Measurements from ENCODE around the gene RAP1A. TPM values are rescaled to one million over a fixed set of nuclear protein-coding genes. Genes with fewer than 3 reads are reported as not detected.
"Not testable (repeated sequence)": the region's sequence is repeated elsewhere in the genome, so short reads cannot be mapped to it uniquely, and the experiment has no call there.

The RAP1A gene
- total RNA-seq, 3 donors from 2014 or later = 169 to 182 (median 171) TPM

DNA sequence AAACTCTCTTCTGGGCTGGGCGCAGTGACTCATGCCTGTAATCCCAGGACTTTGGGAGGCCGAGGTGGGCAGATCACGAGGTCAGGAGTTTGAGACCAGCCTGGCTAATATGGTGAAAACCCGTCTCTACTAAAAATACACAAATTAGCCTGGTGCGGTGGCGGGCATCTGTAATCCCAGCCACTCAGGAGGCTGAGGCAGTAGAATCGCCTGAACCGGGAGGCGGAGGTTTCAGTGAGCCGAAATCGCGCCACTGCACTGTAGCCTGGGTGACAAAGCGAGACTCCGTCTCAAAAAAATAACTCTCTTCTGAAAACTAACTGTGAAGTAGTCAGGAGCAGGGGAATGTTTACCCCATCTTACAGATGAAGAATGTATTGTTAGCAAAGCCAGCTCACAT is 122.7 kb downstream of the RAP1A start:
- peaks cover 35% of the 10 kb centered on the region for H3K27me3 Mint-ChIP-seq (ENCODE audit: low read depth)
- H3K4me3 Mint-ChIP-seq; H3K36me3 Mint-ChIP-seq (ENCODE audit: insufficient read depth); H3K9me3 Mint-ChIP-seq; ATAC-seq; DNase-seq: not testable (repeated sequence)
- peaks cover 17% of the 10 kb centered on the region for H3K4me1 Mint-ChIP-seq (ENCODE audit: low read depth)

DNA sequence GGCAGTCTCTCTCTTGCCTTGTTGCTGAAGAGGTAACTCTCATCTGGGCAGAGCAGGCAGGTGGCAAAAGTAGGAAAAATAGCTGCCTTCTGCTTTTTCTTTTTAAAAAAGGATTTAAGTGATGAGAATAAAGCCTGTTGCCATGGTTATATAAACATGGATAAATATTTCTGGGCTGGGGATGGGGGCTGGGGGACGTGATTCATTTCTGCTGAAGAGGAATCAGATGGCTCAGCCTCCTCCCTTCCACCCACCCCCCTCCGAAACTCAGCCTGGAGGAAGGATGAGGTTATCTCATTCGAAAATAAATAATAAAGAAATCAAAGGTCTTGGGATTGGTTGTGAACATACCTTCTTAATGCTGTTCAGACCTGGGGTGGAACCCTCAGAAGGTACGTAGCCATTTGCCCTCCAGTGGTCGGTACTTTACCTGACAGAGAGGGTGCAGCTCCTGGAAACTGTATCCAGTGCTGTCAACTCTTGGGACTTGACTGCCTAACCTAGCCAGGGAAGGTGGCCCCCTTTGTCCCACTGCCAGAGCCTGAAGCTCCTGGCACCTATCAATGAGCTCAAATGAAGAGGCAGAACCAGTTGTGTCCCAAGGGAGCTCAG is 123.5 kb downstream of the RAP1A start:
- no peak overlapping the region for H3K4me3 Mint-ChIP-seq
- no peaks in the 10 kb centered on the region for H3K9me3 Mint-ChIP-seq
- H3K4me1 Mint-ChIP-seq (ENCODE audit: low read depth) = peaks cover 10% of the 10 kb centered on the region
- DNase-seq (no peak), ATAC-seq (no peak)
- peaks cover 27% of the 10 kb centered on the region for H3K27me3 Mint-ChIP-seq (ENCODE audit: low read depth)
- H3K36me3 Mint-ChIP-seq (ENCODE audit: insufficient read depth) = no peaks in the 10 kb centered on the region

DNA sequence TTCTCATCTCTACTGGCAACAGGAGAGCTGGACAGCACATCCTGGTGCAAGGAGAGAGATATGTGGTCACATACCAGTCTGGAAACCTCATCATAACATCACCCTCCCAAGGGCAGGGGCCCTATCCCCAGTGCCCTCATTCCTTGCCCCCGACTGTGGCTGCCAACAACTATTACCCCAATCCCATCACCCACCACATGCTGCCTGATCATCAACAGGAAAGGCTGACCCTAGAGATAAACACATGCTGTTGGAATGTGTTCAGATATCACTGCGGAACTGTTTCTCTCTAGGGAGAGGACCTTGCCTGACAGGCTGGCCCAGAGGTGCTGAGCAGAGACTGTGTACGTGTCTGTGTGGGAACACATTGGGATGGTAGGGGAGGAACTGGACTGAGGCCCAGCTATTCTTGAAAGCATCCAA is 124.1 kb downstream of the RAP1A start:
- no peaks in the 10 kb centered on the region for H3K9me3 Mint-ChIP-seq
- H3K27me3 Mint-ChIP-seq (ENCODE audit: low read depth) = peaks cover 26% of the 10 kb centered on the region
- H3K36me3 Mint-ChIP-seq (ENCODE audit: insufficient read depth) = no peaks in the 10 kb centered on the region
- no peak overlapping the region for H3K4me3 Mint-ChIP-seq
- ATAC-seq = no peak
- no peak for DNase-seq
- peaks cover 7% of the 10 kb centered on the region for H3K4me1 Mint-ChIP-seq (ENCODE audit: low read depth)

DNA sequence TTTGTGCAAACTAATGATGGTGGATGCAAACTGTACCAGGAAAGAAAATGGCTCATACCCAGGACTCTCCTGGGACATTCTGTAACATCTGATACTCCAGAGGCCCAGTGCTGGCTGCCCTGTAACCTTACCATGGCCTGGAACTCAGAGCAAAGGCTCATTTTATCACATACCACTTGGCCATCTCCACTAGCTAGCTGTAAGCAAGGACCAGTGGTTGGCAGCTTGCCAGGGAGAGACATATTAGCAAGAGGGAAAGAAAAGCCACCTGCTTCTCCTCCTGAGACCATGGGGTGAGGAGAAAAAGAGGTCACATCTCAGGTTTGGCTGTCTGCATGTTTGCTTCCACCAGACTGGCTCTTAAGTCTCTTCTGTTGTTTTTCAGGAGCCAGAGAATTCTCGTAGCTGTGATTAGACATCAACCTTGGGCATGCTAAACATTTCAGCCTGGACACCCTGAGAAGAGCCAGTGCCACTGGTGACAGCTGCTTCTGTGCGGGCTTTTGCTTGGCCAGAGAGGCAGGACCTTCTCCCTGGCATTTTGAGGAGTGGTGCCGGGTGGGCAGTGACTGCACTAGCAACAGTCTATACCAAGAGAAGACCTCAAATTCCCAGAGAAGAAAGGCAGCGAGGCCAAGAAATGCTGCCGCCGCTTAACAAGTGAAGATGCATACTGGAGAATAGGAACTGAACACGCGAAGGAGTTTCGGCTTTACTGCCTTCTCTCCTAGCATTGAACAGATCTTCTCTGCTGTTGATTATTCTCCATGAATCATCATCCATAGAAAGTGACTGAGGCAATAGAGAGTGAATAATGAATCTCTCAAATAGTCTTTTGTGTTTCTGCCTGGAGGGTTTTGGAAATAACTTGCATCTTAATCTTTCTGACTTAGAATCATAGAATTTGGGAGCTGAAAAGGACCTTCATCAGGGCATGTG is 126.4 kb downstream of the RAP1A start:
- Mint-ChIP-seq H3K4me3 (no peak overlapping the region), H3K36me3 (ENCODE audit: insufficient read depth) (no peaks in the 10 kb centered on the region), H3K4me1 (ENCODE audit: low read depth) (peaks cover under 1% of the 10 kb centered on the region), H3K9me3 (no peaks in the 10 kb centered on the region), H3K27me3 (ENCODE audit: low read depth) (peaks cover 15% of the 10 kb centered on the region)
- ATAC-seq = no peak
- no peak for DNase-seq

DNA sequence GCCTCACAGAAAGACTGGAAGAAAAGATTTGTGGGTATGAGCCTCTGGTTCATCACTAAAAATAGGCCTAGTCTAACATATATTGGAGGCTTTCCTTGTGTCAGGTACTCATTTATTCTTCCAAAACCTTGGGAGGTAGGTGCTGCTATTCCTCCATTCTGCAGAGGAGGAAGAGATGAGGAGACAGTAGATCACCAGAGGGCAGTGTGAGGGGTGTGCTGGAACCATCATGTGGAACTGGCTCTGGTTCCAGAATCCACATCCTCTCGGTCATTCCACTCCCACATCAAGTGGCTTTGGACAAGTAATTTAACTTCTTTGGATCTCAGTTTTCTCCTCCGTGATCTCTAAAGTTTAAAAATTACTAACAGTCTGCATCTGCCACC is 127.0 kb downstream of the RAP1A start:
- Mint-ChIP-seq H3K27me3 (ENCODE audit: low read depth) (peaks cover 9% of the 10 kb centered on the region), H3K36me3 (ENCODE audit: insufficient read depth) (no peaks in the 10 kb centered on the region), H3K4me3 (no peak overlapping the region), H3K4me1 (ENCODE audit: low read depth) (no peaks in the 10 kb centered on the region), H3K9me3 (no peaks in the 10 kb centered on the region)
- ATAC-seq (no peak), DNase-seq (no peak)

DNA sequence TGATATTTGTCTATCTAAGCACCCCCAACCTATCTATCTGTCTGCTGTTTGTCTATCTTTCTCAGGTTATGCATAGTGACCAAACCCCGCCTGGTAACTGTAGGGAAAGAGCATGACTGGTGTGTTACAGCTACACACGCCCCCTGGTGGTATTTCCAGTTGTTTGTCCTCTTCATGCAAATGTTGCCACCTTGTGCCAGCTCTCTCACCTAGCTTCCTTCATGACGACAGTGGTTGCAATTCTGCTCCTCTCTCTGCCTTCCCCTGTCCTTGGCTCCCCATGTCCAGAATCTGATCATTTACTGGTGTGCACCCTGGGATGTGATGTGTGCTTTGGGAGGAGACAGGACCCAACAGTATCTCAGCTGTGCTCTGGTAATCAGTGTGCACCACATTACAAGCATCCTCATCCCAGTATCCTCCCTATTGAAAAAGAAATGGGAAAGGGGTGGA is 127.7 kb downstream of the RAP1A start:
- no peaks in the 10 kb centered on the region for H3K36me3 Mint-ChIP-seq (ENCODE audit: insufficient read depth)
- peak; percentile 86 to 89 for ATAC-seq
- H3K4me3 Mint-ChIP-seq = no peak overlapping the region

DNA sequence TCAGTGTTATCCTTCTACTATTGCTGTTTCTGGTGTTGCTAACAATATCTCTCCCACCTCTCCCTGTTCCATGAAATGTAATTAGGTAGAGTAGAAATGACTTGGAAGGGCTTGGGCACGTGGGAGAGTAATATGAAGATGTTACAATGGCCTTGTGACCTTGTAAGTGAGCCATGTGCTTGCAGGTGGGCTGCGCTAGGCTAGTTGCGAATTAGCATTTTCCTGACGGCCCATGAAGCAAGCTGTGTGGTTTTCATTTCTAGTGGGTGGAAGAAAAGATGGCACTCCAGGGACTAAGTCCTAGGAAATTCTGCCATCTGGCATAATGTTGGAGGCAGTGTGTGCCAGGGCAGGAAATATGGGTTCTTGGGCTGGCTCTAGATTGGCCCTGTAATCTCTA is 128.4 kb downstream of the RAP1A start:
- H3K4me1 Mint-ChIP-seq (ENCODE audit: low read depth) = no peaks in the 10 kb centered on the region
- no peak for ATAC-seq
- H3K27me3 Mint-ChIP-seq (ENCODE audit: low read depth) = peaks cover 2% of the 10 kb centered on the region
- no peaks in the 10 kb centered on the region for H3K9me3 Mint-ChIP-seq
- DNase-seq = no peak
- no peaks in the 10 kb centered on the region for H3K36me3 Mint-ChIP-seq (ENCODE audit: insufficient read depth)
- no peak overlapping the region for H3K4me3 Mint-ChIP-seq

More for the DNA sequence above, 127.7 kb downstream of the RAP1A start:
- Mint-ChIP-seq H3K9me3 (no peaks in the 10 kb centered on the region), H3K27me3 (ENCODE audit: low read depth) (peaks cover 4% of the 10 kb centered on the region), H3K4me1 (ENCODE audit: low read depth) (no peaks in the 10 kb centered on the region)
- DNase-seq = peak; percentile 57

DNA sequence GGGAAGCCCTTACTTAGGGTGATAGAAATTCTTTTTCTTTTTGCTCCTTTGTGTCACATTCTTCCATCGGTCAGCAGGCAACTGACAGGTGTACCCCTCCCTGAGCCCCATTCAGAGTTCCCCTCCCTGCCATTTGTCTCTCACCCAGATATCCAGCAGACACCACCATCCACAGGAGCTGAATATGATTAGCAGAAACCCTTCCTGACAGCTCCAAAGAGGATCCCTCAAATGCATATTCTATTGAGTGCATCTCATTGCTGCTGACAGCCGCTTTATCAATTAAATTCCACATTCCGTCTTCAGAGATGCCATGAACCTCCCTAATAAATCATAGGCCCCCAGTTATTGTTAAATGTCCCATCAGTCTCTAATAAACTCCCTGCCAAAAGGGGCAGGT is 130.0 kb downstream of the RAP1A start:
- H3K36me3 Mint-ChIP-seq (ENCODE audit: insufficient read depth) = no peaks in the 10 kb centered on the region
- no peak for ATAC-seq
- no peak for DNase-seq
- no peak overlapping the region for H3K4me3 Mint-ChIP-seq
- no peaks in the 10 kb centered on the region for H3K27me3 Mint-ChIP-seq (ENCODE audit: low read depth)
- peaks cover 8% of the 10 kb centered on the region for H3K4me1 Mint-ChIP-seq (ENCODE audit: low read depth)
- H3K9me3 Mint-ChIP-seq = no peaks in the 10 kb centered on the region

DNA sequence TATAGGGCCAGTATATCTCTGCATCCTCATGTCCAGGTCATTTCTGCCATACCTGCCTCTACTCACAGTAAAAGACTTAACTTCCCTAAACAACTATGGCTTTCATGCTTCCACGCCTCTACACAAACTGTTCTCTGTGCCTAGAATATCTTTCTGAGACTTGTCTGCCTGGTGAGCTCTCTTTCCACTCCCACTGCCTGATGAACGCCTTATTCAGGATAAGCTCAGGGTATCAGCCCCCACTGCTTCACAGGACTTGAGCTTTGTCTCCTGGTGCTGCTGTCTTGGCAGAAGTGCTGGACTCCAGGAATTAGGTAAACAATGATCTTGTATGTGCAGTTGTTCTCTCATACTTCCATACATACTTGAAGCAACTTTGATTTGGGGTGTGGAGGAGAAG is 131.3 kb downstream of the RAP1A start:
- DNase-seq (no peak), ATAC-seq (no peak)
- Mint-ChIP-seq H3K9me3 (no peaks in the 10 kb centered on the region), H3K4me3 (no peak overlapping the region), H3K4me1 (ENCODE audit: low read depth) (peaks cover 15% of the 10 kb centered on the region), H3K27me3 (ENCODE audit: low read depth) (no peaks in the 10 kb centered on the region), H3K36me3 (ENCODE audit: insufficient read depth) (no peaks in the 10 kb centered on the region)

DNA sequence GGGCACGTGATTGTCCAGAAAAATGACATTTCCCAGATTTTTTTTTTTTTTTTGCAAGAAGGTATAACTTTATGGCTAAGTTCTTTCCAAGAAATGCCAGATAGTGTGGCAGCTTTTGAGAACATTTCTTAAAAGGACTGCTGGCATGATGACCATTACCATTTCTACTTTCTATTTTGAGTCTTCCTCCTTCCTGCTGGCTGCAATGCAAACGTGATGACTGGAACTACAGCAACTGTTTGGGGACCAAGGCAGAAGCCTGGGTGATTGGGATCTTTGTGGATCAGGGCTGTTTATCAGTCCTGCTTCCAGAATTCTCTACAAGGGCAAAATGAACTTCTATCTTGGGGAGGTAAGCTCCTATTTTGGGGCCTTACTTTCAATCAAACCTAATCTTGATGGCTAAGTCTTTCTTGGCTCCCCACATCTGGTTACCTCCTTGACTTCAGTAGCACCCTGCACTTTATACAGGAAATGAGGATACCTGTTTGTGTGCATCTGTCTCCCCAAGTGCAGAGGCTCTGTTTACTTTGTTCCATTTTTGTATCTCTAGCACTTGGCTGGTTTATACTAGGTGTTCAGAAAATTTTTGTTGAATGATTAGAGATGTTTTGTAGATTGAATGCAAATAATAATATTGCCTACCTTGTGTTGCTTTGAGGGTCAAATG is 132.5 kb downstream of the RAP1A start:
- H3K27me3 Mint-ChIP-seq (ENCODE audit: low read depth) = no peaks in the 10 kb centered on the region
- no peaks in the 10 kb centered on the region for H3K36me3 Mint-ChIP-seq (ENCODE audit: insufficient read depth)
- ATAC-seq = no peak
- H3K4me3 Mint-ChIP-seq = no peak overlapping the region
- DNase-seq = no peak
- H3K9me3 Mint-ChIP-seq = no peaks in the 10 kb centered on the region
- H3K4me1 Mint-ChIP-seq (ENCODE audit: low read depth) = peaks cover 22% of the 10 kb centered on the region

DNA sequence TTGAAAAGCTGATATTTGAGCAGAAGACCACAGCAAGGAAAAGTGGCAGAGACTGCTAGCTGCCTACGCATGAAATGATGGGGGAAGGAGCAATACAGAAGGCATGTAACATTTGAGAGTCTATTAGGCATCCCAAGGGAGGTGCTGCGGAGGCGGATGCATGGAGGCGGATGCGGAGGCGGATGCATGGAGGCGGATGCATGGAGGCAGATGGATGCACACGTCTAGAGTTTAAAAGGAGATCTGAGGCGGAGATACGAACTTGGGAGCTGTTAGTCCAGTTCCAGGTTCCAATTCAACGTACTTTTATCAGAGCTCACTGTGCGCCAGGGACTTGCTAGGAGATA is 135.4 kb downstream of the RAP1A start:
- Mint-ChIP-seq H3K4me3 (peak overlapping the region; percentile 93), H3K27me3 (ENCODE audit: low read depth) (no peaks in the 10 kb centered on the region), H3K9me3 (no peaks in the 10 kb centered on the region), H3K36me3 (ENCODE audit: insufficient read depth) (peaks cover 11% of the 10 kb centered on the region), H3K4me1 (ENCODE audit: low read depth) (peaks cover 36% of the 10 kb centered on the region)
- peak; percentile 13 for DNase-seq
- ATAC-seq = peak in 1 of 2 donors; percentile 5

DNA sequence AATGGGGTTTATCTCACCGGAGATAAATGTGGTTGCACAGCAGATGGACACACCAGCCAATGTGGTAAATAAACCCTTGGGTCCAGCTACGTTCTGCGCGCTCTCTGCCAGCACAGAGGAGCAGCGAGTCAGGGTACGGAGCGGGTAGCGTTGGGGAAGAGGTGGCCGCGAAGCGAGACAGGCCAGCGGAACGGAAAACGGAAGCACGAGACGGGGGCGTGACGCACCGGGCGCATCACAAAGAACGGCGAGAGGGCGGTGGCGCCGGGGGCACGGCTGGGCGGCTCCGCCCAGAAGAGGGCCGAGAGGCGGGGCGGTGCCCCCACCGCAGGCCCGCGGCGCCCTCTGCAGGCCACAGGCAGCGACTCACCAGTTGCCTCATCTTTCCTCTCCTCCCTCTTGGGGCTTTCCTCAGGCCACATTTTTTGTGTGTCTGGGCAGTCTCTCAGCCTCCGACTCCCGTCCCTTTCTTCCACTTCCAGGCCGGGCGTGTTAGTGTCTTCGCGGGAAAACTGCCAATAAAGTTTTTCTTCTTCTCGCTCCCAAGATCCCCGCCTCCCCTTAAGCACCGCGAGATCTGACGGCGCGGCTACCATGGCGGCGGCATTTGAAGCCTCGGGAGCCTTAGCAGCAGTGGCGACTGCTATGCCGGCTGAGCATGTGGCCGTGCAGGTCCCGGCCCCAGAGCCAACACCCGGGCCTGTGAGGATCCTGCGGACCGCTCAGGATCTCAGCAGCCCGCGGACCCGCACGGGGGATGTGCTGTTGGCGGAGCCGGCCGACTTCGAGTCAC is 135.9 kb downstream of the RAP1A start, which contains the start of gene DDX20:
Gene DDX20 (plus strand): TSS at position 571 of the 793 bp plus-strand sequence. CDS start 24 bp downstream, at position 595.
- H3K27me3 Mint-ChIP-seq (ENCODE audit: low read depth) = no peaks in the 10 kb centered on the region
- peaks cover 39% of the 10 kb centered on the region for H3K4me1 Mint-ChIP-seq (ENCODE audit: low read depth)
- DNase-seq (peak; percentile 90), ATAC-seq (peak; percentile 89 to 91)
- peak within 1 kb of the TSS; percentile 93 for H3K4me3 Mint-ChIP-seq
- peaks cover 15% of the 10 kb centered on the region for H3K36me3 Mint-ChIP-seq (ENCODE audit: insufficient read depth)
- no peaks in the 10 kb centered on the region for H3K9me3 Mint-ChIP-seq

DNA sequence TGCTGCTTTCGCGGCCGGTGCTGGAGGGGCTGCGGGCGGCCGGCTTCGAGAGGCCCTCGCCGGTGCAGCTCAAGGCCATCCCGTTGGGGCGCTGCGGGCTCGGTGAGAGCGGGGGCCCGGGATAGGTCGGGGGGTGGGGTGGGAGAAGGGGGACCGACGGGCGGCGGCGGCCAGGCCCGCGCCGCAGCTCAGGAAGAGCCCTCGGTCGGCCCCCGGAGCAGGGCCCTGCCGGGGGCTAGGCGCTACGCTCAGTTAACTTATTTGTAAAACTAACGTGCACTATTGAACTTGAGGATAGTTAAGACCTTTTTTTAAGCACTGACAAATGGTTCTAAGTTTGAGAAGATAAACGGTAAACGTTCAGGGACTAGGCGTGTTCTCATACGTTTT is 136.5 kb downstream of the RAP1A start:
- ATAC-seq (peak; percentile 25 to 34), DNase-seq (no peak)
- Mint-ChIP-seq H3K4me3 (peak overlapping the region; percentile 93), H3K27me3 (ENCODE audit: low read depth) (no peaks in the 10 kb centered on the region), H3K9me3 (no peaks in the 10 kb centered on the region), H3K36me3 (ENCODE audit: insufficient read depth) (peaks cover 20% of the 10 kb centered on the region), H3K4me1 (ENCODE audit: low read depth) (peaks cover 43% of the 10 kb centered on the region)

DNA sequence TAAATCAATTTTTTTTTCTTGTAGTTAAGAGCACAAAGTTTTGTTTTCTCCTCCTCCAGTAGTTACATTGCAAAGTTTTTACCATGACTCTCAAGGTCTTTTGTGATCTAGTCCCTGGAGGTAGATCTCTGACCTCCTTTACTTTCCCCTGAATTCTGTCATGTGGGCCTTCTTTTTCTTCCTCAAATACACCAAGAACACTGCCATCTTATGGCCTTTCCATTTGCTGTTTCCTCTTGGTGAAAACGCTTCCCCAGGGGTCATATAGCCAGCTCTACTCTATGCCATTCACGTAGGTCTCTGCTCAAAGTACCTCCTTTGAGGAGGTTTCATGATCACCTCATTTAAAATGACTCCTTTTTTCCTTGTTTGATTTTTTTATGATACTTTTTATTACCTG is 138.8 kb downstream of the RAP1A start:
- H3K27me3 Mint-ChIP-seq (ENCODE audit: low read depth) = no peaks in the 10 kb centered on the region

More for the DNA sequence above, 138.8 kb downstream of the RAP1A start:
- DNase-seq = no peak
- Mint-ChIP-seq H3K36me3 (ENCODE audit: insufficient read depth) (peaks cover 35% of the 10 kb centered on the region), H3K4me3 (peak overlapping the region; percentile 45), H3K9me3 (no peaks in the 10 kb centered on the region), H3K4me1 (ENCODE audit: low read depth) (peaks cover 43% of the 10 kb centered on the region)
- no peak for ATAC-seq
